ENCODE data around the gene VRK1. TPM values are rescaled to one million over a fixed set of nuclear protein-coding genes. Genes with fewer than 3 reads are reported as not detected.

Gene VRK1
- total RNA-seq, 1 experiment from 2014 or later = 45.6 TPM

GRCh38 chr14:96895658-96896271 is 98.6 kb downstream of the VRK1 start:
- DNase-seq (ENCODE audit: low read depth, low spot score) = no peak
- in situ Hi-C loops (cut with HindIII; ENCODE audit: low pct_unique_long_range_greater_than_20kb, low sequenced_read_pairs) = no loop called here

GRCh38 chr14:96897184-96897583 is 100.0 kb downstream of the VRK1 start:
- in situ Hi-C loops (cut with HindIII; ENCODE audit: low pct_unique_long_range_greater_than_20kb, low sequenced_read_pairs) = no loop called here
- no peak for DNase-seq (ENCODE audit: low read depth, low spot score)

- DNase-seq (ENCODE audit: low read depth, low spot score) = no peak
- in situ Hi-C loops (cut with HindIII; ENCODE audit: low pct_unique_long_range_greater_than_20kb, low sequenced_read_pairs) = no loop called here
Observed at GRCh38 chr14:96901227-96901626, 104.0 kb downstream of the VRK1 start.

GRCh38 chr14:96902004-96902403 is 104.8 kb downstream of the VRK1 start:
- DNase-seq (ENCODE audit: low read depth, low spot score) = no peak
- in situ Hi-C loops (cut with HindIII; ENCODE audit: low pct_unique_long_range_greater_than_20kb, low sequenced_read_pairs) = no loop called here

- DNase-seq (ENCODE audit: low read depth, low spot score) = no peak
- in situ Hi-C loops (cut with HindIII; ENCODE audit: low pct_unique_long_range_greater_than_20kb, low sequenced_read_pairs) = no loop called here
Observed at GRCh38 chr14:96903444-96904023, 106.4 kb downstream of the VRK1 start.

GRCh38 chr14:96904201-96904600 is 107.0 kb downstream of the VRK1 start:
- in situ Hi-C loops (cut with HindIII; ENCODE audit: low pct_unique_long_range_greater_than_20kb, low sequenced_read_pairs) = no loop called here
- DNase-seq (ENCODE audit: low read depth, low spot score) = no peak

- DNase-seq (ENCODE audit: low read depth, low spot score) = no peak
- in situ Hi-C loops (cut with HindIII; ENCODE audit: low pct_unique_long_range_greater_than_20kb, low sequenced_read_pairs) = no loop called here
Observed at GRCh38 chr14:96905065-96905464, 107.9 kb downstream of the VRK1 start.

- in situ Hi-C loops (cut with HindIII; ENCODE audit: low pct_unique_long_range_greater_than_20kb, low sequenced_read_pairs) = no loop called here
- no peak for DNase-seq (ENCODE audit: low read depth, low spot score)
Observed at GRCh38 chr14:96905825-96906224, 108.6 kb downstream of the VRK1 start.

GRCh38 chr14:96906434-96906833 is 109.3 kb downstream of the VRK1 start:
- DNase-seq (ENCODE audit: low read depth, low spot score) = no peak
- in situ Hi-C loops (cut with HindIII; ENCODE audit: low pct_unique_long_range_greater_than_20kb, low sequenced_read_pairs) = no loop called here

GRCh38 chr14:96909841-96910364 is 112.7 kb downstream of the VRK1 start:
- in situ Hi-C loops (cut with HindIII; ENCODE audit: low pct_unique_long_range_greater_than_20kb, low sequenced_read_pairs) = no loop called here
- DNase-seq (ENCODE audit: low read depth, low spot score) = no peak

- peak; percentile 95 for DNase-seq (ENCODE audit: low read depth, low spot score)
- in situ Hi-C loops (cut with HindIII; ENCODE audit: low pct_unique_long_range_greater_than_20kb, low sequenced_read_pairs) = no loop called here
Observed at GRCh38 chr14:96911499-96912149, 114.4 kb downstream of the VRK1 start.

GRCh38 chr14:96914571-96915128 is 117.5 kb downstream of the VRK1 start:
- no peak for DNase-seq (ENCODE audit: low read depth, low spot score)
- in situ Hi-C loops (cut with HindIII; ENCODE audit: low pct_unique_long_range_greater_than_20kb, low sequenced_read_pairs) = no loop called here

GRCh38 chr14:96915478-96915877 is 118.3 kb downstream of the VRK1 start:
- no peak for DNase-seq (ENCODE audit: low read depth, low spot score)
- in situ Hi-C loops (cut with HindIII; ENCODE audit: low pct_unique_long_range_greater_than_20kb, low sequenced_read_pairs) = no loop called here

GRCh38 chr14:96916751-96917150 is 119.6 kb downstream of the VRK1 start:
- in situ Hi-C loops (cut with HindIII; ENCODE audit: low pct_unique_long_range_greater_than_20kb, low sequenced_read_pairs) = no loop called here
- no peak for DNase-seq (ENCODE audit: low read depth, low spot score)

GRCh38 chr14:96917442-96917963 is 120.3 kb downstream of the VRK1 start:
- in situ Hi-C loops (cut with HindIII; ENCODE audit: low pct_unique_long_range_greater_than_20kb, low sequenced_read_pairs) = no loop called here
- no peak for DNase-seq (ENCODE audit: low read depth, low spot score)

GRCh38 chr14:96920023-96920422 is 122.8 kb downstream of the VRK1 start:
- DNase-seq (ENCODE audit: low read depth, low spot score) = no peak
- in situ Hi-C loops (cut with HindIII; ENCODE audit: low pct_unique_long_range_greater_than_20kb, low sequenced_read_pairs) = no loop called here

GRCh38 chr14:96920820-96921219 is 123.6 kb downstream of the VRK1 start:
- in situ Hi-C loops (cut with HindIII; ENCODE audit: low pct_unique_long_range_greater_than_20kb, low sequenced_read_pairs) = no loop called here
- no peak for DNase-seq (ENCODE audit: low read depth, low spot score)

GRCh38 chr14:96922986-96923385 is 125.8 kb downstream of the VRK1 start:
- no peak for DNase-seq (ENCODE audit: low read depth, low spot score)
- in situ Hi-C loops (cut with HindIII; ENCODE audit: low pct_unique_long_range_greater_than_20kb, low sequenced_read_pairs) = no loop called here
